Umbilical cord (tissue), 2 donors: Measurements from ENCODE around the gene EDNRA. TPM values are rescaled to one million over a fixed set of nuclear protein-coding genes. Genes with fewer than 3 reads are reported as not detected.

Source experiments
- DNase-seq: peaks from one replicate; pipeline ENCODE4 v3.0.0-alpha.2; 2015; ENCODE audit warnings: low spot score
- total RNA-seq: library from RNA; depleted of rRNA; stranded (reverse); fragments of >200 nt; gene quantifications from one replicate; pipeline ENCODE4 v1.2.3, GENCODE V29; 2014; ENCODE audit warnings: low replicate concordance; ENCODE audit not compliant: insufficient read depth

Gene EDNRA
- total RNA-seq, 1 donor from 2014 or later = 35.4 TPM

DNA sequence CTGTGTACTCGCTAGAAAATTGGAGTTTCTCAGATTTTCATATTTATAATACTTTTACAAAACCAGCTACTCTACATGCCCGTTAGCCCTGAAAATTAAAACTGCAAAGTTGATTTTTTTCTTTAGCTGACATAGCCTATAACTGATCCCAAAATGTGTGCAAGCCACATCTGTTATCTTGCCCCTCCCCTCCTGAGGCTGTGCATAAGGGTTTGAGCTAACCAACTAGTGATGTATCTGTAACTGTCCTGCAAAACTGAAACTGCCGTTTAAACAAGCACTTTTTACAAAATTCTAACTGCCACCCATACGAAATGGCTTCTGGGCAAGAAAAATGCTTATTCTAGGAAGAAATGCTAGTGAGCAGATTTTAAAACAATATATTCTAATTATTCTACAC is 59.1 kb downstream of the EDNRA start:
- DNase-seq = no peak

DNA sequence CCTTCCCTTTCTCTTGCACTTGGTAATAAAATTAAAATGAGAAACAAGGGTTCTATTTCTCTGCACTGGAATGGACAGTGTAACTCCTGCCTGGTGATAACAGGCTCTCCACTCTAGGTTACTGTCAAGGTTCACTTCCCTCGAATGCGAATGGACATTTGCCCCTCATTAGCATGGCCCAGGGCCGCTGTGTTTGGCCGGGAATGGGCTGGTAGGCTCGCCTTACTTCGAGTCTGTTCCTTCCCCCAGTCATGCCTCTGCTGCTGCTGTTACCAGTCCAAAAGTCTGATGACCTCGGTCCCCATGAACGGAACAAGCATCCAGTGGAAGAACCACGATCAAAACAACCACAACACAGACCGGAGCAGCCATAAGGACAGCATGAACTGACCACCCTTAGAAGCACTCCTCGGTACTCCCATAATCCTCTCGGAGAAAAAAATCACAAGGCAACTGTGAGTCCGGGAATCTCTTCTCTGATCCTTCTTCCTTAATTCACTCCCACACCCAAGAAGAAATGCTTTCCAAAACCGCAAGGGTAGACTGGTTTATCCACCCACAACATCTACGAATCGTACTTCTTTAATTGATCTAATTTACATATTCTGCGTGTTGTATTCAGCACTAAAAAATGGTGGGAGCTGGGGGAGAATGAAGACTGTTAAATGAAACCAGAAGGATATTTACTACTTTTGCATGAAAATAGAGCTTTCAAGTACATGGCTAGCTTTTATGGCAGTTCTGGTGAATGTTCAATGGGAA is 61.5 kb downstream of the EDNRA start:
- DNase-seq = no peak

DNA sequence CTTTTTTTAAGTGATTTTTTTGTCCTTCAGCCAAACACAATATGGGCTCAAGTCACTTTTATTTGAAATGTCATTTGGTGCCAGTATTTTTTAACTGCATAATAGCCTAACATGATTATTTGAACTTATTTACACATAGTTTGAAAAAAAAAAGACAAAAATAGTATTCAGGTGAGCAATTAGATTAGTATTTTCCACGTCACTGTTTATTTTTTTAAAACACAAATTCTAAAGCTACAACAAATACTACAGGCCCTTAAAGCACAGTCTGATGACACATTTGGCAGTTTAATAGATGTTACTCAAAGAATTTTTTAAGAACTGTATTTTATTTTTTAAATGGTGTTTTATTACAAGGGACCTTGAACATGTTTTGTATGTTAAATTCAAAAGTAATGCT is 62.1 kb downstream of the EDNRA start:
- DNase-seq = no peak

DNA sequence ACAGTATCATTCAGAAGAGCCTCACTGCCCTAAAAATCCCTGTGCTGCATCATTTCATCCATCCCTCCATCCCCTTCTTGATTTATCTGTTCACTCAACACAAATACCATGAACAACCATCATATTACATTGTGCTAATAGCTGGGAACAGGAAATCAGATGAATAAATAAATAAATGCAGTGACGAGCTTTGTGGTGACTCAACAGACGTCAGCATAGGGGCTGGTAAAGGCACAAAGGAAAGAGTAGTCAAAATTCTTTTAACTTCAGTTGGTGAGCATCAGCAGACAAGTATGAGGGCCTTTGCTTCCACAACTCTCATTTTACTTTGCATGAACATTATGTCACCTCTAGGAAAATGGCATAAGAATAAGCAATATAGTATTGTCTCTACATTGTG is 65.5 kb downstream of the EDNRA start:
- DNase-seq = no peak

DNA sequence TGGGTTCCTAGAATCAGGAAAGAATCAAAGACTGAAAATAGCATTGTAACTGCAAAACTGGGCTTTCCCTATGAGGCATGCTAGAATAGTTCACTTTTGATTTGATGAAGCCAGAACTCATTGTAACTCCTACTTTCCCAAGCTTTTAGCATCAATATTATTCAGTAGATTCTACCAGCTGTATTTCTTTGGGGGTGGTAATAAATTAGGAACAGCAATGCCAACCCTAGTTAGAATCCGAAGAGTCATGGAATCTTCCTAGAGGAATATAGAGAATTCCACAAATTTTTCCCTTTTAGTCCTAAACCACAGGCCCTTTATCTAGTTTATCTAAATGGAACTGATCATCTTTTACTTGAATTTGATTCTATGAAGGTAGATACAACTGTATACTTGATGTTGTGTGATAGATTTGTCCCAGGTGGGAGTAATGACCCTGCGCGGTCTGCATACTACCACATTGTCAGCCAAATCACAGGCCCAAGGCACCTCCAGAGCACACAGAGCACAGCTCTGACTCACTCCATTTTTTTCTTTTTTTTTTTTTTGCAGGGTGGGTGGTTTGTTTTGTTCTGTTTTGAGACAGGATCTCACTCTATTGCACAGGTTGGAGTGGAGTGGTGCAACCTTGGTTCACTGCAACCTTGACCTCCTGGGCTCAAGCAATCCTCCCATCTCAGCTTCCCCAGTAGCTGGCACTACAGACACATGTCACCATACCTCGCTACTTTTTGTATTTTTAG is 66.6 kb downstream of the EDNRA start:
- DNase-seq = no peak

DNA sequence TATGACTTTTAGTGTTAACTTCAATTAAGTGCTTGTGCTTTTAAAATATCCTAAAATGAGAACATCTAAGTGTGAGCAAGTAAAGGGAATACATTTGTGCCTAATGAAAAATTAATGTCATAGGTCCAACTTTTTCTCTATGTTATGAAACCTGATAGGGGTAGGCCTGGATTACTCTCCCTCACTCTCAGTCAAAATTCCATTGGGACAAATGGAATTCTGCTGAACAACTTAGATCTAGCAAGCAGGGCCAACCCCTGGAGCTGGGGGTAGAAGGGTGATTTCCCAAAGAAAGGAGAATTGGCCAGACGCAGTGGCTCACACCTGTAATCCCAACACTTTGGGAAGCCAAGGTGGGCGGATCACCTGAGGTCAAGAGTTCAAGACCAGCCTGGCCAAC is 67.4 kb downstream of the EDNRA start:
- no peak for DNase-seq

DNA sequence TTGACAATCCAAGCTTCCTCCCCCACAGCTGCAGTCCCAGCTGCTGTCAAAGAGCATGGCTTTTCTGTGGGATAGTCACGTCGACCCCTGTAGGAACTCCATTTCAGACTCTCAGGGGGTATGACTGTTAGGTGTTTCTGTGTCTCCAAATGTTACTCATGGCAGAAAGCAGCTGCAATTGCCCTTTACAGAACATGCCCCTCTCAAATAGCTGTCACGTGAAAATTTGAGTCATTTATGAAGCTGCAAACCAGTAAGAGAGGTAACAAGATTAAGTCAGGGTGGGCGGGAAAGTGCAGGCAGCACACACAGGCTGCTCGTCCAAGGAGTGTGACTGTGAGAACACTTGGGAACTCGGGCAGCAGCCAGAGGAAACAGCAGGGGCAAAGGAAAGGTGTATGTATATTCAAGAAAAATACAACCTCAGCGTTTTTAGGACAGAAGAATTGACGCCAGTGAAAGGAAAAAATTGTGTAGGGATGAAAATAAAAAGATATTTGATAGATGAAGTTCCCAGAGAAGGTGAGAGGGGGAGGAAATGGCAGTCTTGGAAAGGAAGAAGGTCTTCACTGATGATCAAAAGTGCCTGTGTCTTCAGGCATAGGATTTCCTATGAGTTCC is 69.8 kb downstream of the EDNRA start:
- DNase-seq = no peak

DNA sequence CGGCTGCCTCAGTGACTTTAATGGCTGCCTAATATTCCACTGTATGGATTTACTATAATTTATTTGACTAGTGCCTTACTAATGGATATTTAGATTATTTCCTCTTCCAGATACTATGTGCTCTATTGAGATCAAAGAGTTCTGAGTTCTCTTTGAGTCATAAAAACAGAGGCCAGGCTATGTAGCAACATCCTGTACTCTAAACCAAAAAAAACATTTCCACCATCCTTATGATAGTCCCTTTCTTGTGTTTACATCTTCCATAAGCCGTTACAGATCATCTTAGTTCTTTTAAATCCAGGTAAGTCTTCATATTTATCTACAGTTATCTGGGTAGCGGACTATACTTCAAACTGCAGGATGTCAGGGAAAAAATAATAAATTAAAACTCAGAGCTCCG is 79.7 kb downstream of the EDNRA start:
- DNase-seq = peak; percentile 81

DNA sequence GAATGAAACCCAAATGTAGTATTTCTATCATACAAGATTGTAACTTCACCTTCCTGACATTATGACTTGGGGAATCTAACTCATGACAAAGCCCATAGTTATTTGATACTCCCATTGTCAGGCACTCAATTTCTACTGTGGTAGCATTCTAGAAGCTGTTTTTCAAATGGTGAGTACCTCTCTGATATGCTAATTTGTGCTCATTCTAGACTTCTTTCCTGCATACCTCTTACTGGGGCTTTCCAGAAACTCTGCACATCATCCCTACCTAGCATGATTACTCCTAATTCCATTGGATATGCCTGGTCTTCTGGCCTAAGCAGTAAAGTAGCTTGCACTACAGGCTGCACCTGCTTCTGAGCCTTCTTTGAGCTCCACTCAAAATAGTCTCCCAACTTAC is 85.9 kb downstream of the EDNRA start:
- DNase-seq = no peak

DNA sequence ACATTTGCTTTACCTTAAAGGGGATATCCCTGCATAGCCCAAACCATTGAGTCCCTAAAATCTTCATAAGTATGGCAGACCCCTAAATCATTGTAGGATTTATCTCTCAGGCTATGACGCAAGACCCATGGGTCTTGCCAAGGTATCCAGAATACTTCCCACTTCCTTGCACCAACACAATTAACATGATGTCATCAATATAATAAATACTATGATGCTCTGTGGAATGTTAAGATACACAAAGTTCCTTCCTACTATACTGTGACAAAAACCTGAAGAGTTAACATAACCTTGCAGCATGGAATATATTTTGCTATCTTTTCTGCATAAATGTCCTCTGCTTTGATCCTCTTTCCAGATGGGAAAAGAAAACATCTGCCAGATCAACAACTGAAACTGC is 86.4 kb downstream of the EDNRA start:
- DNase-seq = no peak

DNA sequence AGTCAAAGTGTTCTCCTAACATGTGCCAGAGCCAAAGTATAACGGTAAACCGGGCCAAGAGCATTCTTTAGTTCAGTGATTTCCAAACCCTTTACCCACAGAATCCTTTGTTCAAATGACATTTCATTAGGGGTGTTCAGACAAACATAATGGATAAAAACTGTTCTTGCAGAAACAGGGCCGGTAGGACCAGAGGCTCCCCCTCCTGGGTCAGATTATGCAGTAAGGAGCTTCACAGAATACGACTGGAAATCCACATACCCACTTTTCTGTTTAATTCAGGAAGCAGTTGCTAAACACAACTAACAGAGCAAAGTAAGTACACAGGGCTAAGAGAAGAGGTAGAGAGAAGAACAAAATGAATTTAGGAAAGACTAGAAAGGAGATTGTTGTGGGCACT is 89.7 kb downstream of the EDNRA start:
- no peak for DNase-seq

DNA sequence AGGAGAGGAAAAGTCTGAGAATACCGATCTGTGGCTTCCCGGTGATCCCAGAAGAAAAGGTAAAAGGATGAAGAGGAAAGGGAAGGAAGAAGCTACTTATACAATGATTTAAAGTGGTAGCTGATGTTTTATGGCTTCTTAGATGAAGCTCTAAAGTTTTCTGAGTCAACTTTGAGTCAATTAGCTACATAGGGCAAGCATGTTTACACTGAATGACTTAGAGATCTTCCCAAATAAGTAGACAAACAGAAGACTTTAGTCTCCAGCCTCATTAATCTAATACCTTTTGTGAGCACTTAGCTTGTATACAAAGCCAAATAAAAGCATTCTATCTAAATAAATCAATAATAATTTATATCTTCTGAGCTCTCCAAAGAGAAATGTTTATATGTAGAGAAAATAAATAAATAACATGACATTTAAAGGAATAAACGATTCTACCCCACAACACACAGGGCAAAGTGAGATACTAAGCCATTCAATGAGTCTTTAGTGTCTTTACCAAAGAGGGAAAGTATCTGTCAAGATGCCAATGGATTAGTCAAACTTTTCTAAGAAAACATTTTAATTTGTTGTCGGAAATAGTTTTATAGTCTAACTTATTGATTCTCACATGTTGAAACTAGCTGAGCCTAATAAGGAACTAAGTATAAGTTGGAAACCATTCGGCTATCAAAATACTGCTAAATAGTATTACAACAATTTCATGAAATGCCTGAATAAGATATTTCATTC is 90.3 kb downstream of the EDNRA start:
- DNase-seq = no peak

DNA sequence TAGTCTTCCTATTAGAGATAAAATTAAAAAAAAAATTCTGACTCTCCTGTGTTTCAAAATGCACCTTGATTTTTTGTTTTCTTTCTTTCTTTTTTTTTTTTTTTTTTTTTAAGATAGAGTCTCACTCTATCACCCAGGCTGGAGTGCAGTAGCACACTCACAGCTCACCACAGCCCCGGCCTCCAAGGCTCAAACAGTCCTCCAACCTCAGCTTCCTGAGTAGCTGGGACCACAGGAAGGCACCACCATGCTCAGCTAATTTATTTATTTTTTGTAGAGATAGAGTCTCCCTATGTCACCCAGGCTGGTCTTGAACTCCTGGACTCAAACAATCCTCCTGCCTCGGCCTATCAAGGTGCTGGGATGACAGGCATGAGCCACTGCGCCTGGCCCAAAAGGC is 95.2 kb downstream of the EDNRA start:
- no peak for DNase-seq

DNA sequence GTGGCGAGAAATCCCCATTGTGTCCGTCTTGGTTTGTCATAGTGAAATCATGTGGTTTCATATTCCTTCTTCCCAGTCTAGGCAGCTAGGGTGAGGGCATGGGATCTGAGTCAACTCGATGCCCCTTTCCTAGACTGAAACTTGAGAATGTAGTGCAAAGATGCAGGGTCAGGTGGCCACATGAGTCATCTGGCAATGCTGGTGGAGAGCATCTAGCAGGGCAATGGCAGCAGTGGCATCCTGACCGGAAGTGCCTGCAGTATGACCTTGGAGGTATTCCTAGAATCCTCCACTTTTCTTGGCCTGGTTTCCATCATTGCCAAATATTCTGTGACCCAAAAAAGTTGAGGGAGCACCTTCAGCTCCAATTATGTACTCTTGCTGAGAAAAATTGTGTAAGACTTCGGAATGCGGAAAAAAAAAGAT is 97.2 kb downstream of the EDNRA start:
- DNase-seq = no peak

DNA sequence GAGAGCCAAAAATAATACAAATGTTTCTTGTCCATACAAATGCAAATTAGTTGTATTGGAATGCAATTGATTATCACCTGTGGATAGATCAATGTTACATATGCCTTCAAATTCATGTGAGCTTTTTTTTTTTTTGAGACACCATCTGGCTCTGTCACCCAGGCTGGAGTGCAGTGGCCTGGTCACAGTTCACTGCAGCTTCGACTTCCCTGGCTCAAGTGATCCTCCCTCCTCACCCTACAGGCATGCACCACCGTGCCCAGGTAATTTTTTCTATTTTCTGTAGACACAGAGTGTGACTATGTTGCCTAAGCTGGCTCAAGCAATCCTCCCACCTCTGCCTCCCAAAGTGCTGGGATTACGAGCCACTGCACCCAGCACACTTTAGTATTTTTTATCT is 97.7 kb downstream of the EDNRA start:
- DNase-seq = no peak

DNA sequence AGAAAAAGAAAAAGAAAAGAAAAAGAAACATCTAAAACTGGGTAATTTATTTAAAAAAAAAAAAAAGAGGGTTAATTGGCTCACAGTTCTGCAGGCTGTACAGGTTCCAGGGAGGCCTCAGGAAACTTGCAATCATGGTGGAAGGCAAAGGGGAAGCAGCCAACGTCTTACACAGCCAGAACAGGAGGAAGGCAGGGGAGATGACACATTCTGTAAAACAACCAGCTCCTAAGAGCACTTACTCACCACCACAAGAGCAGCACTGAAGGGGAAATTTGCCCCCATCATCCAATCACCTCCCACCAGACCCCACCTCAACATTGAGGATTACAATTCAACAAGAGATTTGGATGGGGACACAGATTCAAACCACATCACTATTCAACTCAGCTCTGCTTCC is 99.5 kb downstream of the EDNRA start:
- no peak for DNase-seq

DNA sequence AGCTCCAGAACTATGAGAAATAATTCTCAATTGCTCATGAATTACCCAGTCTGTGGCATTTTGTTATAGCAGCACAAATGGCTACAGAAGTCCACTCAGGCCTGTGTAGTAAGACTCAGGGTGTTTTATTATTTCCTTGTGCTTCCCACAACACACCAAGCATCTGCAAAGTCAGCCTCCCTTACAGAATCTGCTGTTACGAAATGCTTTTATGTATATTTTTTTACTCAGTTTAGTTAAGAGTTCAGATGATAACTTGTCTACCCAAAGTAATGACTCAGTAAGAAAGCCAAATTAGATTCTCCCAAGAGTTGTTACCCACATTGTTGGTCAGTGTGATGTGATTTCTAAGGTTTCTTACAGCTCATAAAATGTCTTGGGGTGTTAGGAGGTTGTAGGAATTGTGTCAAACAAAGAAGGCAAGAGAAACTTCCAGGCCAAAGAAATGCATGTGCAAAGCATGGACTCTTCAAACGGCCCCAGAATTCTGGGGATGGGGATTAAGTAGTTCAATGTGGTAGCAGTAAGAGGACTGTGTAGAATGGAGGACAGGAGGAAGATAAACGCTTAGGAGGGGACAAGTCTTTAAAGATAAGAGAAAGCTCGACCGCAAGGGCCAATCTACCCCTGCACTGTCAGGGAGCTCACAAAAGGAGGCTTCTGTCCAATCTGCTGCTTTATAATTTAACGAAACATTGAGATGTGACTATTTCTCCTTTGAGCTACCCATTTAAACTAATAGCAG is 100.9 kb downstream of the EDNRA start:
- no peak for DNase-seq

DNA sequence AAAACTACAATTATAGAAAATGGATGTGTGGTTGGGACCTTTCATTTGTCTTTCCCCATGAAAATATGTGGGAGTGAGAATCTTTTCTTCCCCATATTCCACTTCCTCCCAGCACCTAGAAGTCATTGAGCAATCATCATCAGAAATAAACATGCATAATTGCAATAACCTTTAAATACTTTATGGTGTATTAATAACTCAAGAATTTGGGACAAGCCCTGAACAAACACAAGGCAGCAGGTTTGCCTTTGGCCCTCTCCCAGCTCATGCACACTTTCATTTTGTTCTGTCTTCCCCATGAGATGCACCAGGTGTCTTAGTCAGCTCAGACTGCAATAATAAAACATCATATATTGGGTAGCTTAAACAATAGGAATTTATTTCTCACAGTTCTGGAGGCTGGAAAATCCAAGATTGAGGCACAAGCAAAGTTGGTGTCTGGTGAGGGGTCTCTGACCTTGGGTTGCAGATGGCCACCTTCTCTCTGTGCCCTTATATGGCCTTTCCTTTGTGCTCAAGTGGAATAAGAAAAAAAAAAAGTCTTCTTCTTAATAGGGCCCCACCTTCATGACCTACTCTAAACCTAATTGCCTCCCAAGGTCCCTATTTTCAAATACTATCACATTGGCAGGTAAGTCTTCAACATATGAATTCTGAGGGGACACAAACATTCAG is 101.6 kb downstream of the EDNRA start:
- no peak for DNase-seq

DNA sequence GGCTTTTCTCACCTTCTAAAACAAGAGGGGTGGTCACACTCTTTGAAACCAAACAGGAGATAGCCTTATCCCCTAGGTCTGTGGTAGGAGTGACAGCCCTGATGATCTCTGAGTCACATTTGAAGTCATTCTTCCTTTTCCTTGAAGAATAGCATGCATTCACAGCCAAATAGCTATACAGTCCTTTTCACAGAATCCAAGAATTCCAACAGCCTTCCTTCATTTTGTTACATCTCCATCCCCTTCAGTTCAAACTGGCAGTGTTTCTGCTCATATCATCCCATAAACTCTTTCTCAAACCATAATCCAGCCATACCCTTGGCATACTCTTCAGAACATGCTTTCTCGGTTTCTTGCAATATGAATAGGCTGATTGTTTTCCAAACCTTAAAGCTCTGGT is 103.0 kb downstream of the EDNRA start:
- DNase-seq = no peak

DNA sequence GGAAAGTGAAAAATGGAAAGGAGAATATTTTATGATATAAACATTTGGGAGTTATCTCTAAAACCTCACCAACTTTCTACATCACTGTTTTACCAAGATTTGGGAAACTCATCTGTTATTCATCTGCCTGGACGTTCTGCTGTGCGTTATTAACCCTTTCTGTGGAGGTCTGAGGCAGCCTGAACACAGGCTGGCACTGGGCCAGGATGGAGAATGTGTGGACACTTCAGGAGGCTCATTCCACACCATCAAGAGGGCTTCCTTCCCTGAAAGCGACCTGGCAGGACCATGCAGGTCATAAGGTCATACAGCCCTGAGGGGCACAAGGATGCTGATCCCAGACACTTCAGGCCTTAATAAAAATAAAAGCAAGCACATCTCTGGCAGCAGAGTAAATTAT is 105.1 kb downstream of the EDNRA start:
- DNase-seq = peak; percentile 27

DNA sequence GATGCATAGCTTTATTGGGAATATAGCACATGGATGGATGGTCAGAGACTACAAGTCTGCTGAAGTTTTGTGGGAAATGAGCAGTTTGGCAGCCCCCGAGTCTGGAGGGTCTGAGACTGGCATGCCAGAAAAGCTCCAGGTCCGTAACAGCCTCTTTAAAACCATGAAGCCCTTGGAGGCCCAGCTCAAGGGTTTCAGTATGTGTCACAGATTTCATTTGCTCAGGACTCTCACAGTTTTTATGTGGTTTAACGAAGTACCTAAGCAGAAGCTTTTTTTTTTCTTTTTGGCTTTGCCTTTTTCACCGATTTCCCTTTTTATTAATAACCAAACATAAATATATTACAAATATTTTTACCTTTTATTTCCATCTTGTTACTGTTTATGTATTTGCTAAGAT is 105.7 kb downstream of the EDNRA start:
- peak; percentile 12 for DNase-seq
